DND-41 (cell line): ENCODE data around the gene DLG2.

Experiments used
- ATAC-seq: fragments of 200-7000 bp; cut with Tn5 transposase; 3 replicates; pipeline ENCODE4 v1.9.1; 2021; ENCODE audit warnings: low read depth; ENCODE audit not compliant: insufficient read depth
- DNase-seq: peaks from one replicate; pipeline ENCODE4 v3.0.0-alpha.2; 2020
- H2AFZ ChIP-seq: 2 replicates; pipeline ENCODE4 v1.6.0; 2012; ENCODE audit warnings: low read depth, low read length
- H3K27ac ChIP-seq: 2 replicates; pipeline ENCODE4 v1.5.1; 2012; ENCODE audit warnings: low read length, inconsistent platforms
- H3K27me3 ChIP-seq: fragments of 200-600 bp; sonication (generic); 2 replicates; pipeline ENCODE4 v1.6.0; 2012; ENCODE audit warnings: low read length, mild to moderate bottlenecking, inconsistent platforms; ENCODE audit not compliant: insufficient read depth, poor library complexity
- H3K36me3 ChIP-seq: 2 replicates; pipeline ENCODE4 v1.5.1; 2012; ENCODE audit warnings: low read length, inconsistent platforms; ENCODE audit not compliant: insufficient read depth
- H3K4me1 ChIP-seq: 2 replicates; pipeline ENCODE4 v1.5.1; 2012; ENCODE audit warnings: mild to moderate bottlenecking, low read length; ENCODE audit not compliant: insufficient read depth
- H3K4me2 ChIP-seq: 2 replicates; pipeline ENCODE4 v1.6.0; 2012; ENCODE audit warnings: mild to moderate bottlenecking, moderate library complexity, low read length, inconsistent platforms; ENCODE audit not compliant: insufficient read depth
- H3K4me3 ChIP-seq, 2 experiments: fragments of 200-600 bp in 1 of 2; shearing (Covaris generic) in 1 of 2; 2 replicates each; pipeline ENCODE4 v1.5.1; 2012 to 2016; ENCODE audit warnings: inconsistent platforms in 2 of 2, low read length in 2 of 2, mild to moderate bottlenecking in 2 of 2, low read depth in 1 of 2, moderate library complexity in 1 of 2
- H3K79me2 ChIP-seq: 2 replicates; pipeline ENCODE4 v1.6.0; 2012; ENCODE audit warnings: low read length, inconsistent platforms; ENCODE audit not compliant: insufficient read depth
- H3K9ac ChIP-seq: 2 replicates; pipeline ENCODE4 v1.6.0; 2012; ENCODE audit warnings: low read depth, mild to moderate bottlenecking, inconsistent platforms, low read length, moderate library complexity
- H3K9me3 ChIP-seq: 2 replicates; pipeline ENCODE4 v1.5.1; 2012; ENCODE audit warnings: low read length, moderate library complexity, mild to moderate bottlenecking, inconsistent platforms; ENCODE audit not compliant: insufficient read depth, severe bottlenecking
- H4K20me1 ChIP-seq: 2 replicates; pipeline ENCODE4 v1.6.0; 2012; ENCODE audit warnings: low read length; ENCODE audit not compliant: insufficient read depth
- EZH2 ChIP-seq: IDR thresholded peaks from 3 replicates; pipeline ENCODE4 v1.6.1; 2012; ENCODE audit warnings: borderline replicate concordance, low read depth, mild to moderate bottlenecking, moderate library complexity, low read length, inconsistent platforms; ENCODE audit not compliant: severe bottlenecking
- TF ChIP-seq, protein P1 (sequence below): IDR thresholded peaks from 2 replicates; pipeline ENCODE4 v1.5.1; 2012; ENCODE audit warnings: borderline replicate concordance, low read length, moderate library complexity, mild to moderate bottlenecking; ENCODE audit not compliant: poor library complexity, severe bottlenecking; ENCODE audit errors: extremely low read depth

Gene DLG2

DNA sequence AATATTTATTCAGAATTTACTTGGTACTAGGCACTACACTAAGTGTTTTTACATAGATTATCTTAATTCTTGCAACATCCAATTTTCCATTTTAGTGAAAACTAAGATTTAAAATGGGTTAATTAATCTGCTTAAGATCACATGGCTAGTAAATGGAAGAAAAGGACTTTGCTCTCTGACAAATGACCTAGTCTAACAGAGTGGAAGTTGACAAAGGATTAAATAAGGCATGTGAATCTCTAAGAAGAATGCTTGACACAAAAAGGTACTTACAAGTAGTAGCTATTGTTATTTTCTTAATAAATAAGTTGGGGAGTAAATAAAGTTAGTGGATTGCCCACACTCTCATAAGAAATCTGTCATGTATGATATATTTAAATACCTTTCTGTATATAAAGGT lies 584.8 kb downstream of the DLG2 start:
- Histone ChIP-seq H3K27ac (no peak overlapping the region), H3K9ac (no peak overlapping the region), H3K4me1 (no peaks in the 10 kb centered on the region), H3K79me2 (no peaks in the 10 kb centered on the region), H2AFZ (no peak overlapping the region), H3K4me2 (no peak overlapping the region), H3K4me3 (no peak overlapping the region), H3K36me3 (no peaks in the 10 kb centered on the region), H4K20me1 (no peaks in the 10 kb centered on the region), H3K9me3 (no peaks in the 10 kb centered on the region), H3K27me3 (no peaks in the 10 kb centered on the region)
- TF ChIP-seq EZH2 = no peak
- TF ChIP-seq, protein P1, sequence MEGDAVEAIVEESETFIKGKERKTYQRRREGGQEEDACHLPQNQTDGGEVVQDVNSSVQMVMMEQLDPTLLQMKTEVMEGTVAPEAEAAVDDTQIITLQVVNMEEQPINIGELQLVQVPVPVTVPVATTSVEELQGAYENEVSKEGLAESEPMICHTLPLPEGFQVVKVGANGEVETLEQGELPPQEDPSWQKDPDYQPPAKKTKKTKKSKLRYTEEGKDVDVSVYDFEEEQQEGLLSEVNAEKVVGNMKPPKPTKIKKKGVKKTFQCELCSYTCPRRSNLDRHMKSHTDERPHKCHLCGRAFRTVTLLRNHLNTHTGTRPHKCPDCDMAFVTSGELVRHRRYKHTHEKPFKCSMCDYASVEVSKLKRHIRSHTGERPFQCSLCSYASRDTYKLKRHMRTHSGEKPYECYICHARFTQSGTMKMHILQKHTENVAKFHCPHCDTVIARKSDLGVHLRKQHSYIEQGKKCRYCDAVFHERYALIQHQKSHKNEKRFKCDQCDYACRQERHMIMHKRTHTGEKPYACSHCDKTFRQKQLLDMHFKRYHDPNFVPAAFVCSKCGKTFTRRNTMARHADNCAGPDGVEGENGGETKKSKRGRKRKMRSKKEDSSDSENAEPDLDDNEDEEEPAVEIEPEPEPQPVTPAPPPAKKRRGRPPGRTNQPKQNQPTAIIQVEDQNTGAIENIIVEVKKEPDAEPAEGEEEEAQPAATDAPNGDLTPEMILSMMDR = no peak
- DNase-seq (no peak), ATAC-seq (no peak)

DNA sequence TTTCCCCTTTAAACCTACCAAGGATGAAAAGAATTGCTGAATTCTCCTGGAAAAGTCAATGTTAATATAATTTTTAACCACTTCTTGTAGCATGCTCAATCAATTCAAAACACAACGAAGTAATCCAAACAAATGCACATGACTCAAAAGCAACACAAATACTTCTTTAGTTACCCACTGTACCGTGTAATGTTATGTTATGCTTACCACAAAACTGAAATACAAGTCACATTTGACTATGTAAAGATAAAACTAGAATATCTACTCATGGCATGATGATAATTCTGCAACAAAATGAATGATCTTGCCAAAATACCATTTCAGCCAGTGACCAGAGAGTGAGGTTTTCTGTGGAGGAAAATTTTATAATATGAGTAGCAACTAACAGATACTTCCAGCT lies 587.0 kb downstream of the DLG2 start:
- H3K27ac ChIP-seq = no peak overlapping the region
- no peaks in the 10 kb centered on the region for H3K36me3 ChIP-seq
- no peaks in the 10 kb centered on the region for H3K4me1 ChIP-seq
- no peak overlapping the region for H3K9ac ChIP-seq
- no peaks in the 10 kb centered on the region for H3K9me3 ChIP-seq
- H3K27me3 ChIP-seq = no peaks in the 10 kb centered on the region
- H4K20me1 ChIP-seq = no peaks in the 10 kb centered on the region
- DNase-seq (no peak), ATAC-seq (no peak)
- TF ChIP-seq, protein P1 = no peak
- TF ChIP-seq EZH2 = no peak
- H3K79me2 ChIP-seq = no peaks in the 10 kb centered on the region
- H3K4me3 ChIP-seq = no peak overlapping the region
- no peak overlapping the region for H3K4me2 ChIP-seq
- no peak overlapping the region for H2AFZ ChIP-seq

DNA sequence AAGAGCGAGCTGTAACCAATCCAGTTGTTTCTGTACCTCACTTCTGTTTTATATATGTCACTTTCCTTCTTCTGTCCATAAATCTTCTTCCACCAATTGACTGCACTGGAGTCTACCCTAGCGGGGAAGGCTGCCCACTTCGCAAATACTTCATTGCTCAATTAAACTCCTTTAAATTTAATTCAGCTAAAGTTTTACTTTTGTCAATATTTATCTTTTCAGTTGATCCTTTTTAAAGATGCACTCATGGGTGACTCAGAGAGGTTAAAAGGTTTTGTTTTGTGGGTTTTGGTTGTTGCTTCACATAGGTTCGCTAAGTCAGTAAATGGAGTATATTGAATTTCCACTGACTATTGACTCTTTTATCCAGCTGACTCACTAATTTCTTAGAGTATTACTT lies 597.2 kb downstream of the DLG2 start:
- Histone ChIP-seq H2AFZ (no peak overlapping the region), H3K9ac (no peak overlapping the region), H3K4me3 (no peak overlapping the region), H3K79me2 (no peaks in the 10 kb centered on the region), H3K36me3 (no peaks in the 10 kb centered on the region), H3K4me2 (no peak overlapping the region), H3K27me3 (no peaks in the 10 kb centered on the region), H4K20me1 (no peaks in the 10 kb centered on the region), H3K27ac (no peak overlapping the region), H3K4me1 (no peaks in the 10 kb centered on the region), H3K9me3 (no peaks in the 10 kb centered on the region)
- no peak for DNase-seq
- ATAC-seq = no peak
- TF ChIP-seq, protein P1 = no peak
